GM21390 (cell line): ENCODE measurements around the gene CASP3.
"Not testable (repeated sequence)": the region's sequence is repeated elsewhere in the genome, so short reads cannot be mapped to it uniquely, and the experiment has no call there.

Experiments
- ATAC-seq: cut with Tn5 transposase; IDR thresholded peaks from one replicate; pipeline ENCODE4 v1.9.1; 2021; ENCODE audit not compliant: unreplicated experiment

CASP3 gene

GRCh38 chr4:184664445-184665210, 15.4 kb upstream of the CASP3 start:
- no peak for ATAC-seq

GRCh38 chr4:184662236-184662635, 13.0 kb upstream of the CASP3 start:
- ATAC-seq, result no peak

DNA sequence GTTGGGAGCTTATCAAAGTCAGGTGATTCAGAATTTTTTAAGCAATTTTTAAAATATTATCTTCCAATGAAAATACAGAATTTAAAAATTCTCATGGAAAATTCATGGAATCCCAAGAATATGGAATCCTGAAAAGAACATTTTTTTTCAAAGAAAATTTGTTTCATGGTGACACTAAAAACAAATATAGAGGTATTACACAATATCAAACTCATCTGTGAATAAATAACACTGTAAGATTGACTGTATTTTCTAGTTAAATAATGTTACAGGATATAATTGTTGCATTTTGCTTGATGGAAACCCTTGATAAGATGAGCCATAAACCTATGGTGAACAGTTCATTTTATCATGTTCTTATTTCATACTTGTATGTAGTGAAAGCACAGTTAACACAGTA, 11.7 kb upstream of the CASP3 start:
- no peak for ATAC-seq

DNA sequence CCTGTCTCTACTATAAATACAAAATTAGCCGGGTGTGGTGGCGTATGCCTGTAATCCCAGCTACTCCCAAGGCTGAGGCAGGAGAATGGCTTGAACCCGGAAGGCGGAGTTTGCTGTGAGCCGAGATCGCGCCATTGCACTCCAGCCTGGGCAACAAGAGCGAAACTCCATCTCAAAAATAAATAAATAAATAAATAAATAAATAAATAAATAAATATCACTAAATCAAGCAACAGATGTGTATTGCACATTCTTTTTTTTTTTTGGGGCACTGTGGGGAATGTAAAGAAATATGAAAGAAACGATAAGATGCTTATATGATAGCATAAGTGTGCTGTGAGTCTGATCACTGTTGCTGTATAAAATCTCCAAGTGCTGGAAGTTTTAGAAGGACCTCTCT, 8.6 kb upstream of the CASP3 start:
- not testable (repeated sequence) for ATAC-seq

- ATAC-seq, result no peak
Observed at GRCh38 chr4:184657144-184657543, 7.9 kb upstream of the CASP3 start.

DNA sequence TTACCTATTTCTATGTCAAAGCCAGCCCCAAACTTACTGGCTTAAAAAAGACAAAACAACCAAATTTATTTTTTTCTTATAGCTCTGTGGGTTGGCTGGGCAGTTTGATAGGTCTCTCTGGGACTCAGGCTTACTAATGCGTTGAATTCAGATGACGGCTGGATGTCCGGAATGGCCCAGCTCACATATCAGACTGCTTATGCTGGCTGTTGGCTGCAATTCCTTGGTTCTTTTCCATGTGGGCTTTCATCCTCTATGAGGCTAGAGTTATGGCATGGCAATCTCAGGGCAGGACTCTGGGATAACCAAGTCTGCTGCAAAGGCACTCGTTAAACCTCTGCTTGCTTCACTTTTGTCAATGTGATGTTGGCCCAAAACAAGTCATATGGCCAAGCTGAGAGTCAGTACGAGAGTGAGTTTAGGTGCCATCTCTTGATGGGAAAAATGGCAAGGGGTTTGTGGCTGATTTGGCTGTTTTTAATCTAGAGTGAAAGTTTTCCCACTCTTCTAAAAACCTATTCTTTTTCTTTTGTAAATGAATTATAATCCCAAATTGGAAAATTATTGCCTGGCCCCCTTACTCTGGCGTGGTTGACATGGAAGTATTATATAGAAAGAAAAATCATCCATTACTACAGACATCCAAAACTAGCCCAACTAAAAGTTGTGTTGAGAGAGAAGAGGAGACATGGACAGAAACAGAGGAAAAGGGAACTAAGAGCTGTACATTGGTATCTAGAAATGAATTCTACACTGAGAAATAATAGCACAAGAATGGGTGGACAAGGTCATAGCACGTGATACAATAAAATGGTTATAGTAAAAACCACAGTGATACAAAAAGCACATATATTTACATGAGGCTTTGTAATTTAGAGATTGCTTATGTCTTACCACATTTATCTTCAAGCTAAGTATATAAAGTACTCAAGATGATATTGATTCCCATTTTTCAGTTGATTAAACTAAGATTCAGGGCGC, 6.9 kb upstream of the CASP3 start:
- ATAC-seq, result no peak

DNA sequence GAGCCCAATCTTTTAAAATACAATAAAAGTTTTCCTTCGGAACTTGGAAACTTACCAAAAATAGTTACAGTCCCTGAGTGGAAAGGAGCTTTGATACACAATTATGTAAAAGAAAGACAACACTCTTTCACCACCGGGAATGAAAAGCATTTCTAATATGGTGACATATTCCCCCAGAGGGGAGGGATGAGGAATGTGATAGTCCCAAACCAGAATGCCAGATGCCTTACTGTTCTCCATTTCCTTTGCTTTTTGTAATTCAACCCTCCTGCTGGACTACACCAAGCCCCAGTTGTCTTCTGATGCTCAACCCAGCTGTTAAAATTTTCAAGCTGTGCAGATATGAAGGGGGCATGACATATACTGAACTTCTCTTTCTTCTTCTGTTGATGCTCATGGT, 4.4 kb upstream of the CASP3 start:
- no peak for ATAC-seq

DNA sequence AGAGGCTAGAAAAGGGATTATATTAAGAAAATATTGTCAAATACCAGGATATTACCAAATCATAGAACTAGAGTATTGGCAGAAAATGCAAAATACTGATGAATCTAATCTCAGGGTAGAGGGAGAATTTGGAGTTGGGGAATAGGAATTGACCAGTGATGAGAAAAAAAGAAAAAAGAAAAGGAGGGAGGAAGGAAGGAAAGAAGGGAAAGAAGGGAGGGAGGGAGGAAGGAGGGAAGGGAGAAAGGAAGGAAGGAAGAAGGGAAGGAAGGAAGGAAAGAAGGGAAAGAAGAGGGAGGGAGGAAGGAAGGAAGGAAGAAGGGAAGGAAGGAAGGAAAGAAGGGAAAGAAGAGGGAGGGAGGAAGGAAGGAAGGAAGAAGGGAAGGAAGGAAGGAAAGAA, 3.4 kb upstream of the CASP3 start:
- ATAC-seq, result not testable (repeated sequence)

DNA sequence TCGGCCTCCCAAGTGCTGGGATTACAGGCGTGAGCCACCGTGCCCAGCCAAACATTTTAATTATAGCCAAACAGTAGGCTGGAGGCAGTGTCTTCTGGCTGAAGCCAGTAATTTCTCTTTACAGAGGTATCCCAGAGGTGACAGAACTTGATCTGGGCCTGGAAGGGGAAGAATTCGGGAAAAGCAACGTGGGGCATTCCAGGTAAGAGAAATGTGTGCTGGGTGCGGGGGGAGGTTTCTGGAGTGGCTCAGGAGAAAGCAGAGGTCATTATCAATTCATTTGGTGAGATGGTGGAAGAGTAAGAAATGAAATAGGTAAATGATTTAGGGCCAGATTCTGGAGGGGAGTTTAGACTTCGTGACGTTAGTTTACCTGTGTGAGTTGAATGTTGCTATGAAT, 2.7 kb upstream of the CASP3 start:
- ATAC-seq, result no peak

DNA sequence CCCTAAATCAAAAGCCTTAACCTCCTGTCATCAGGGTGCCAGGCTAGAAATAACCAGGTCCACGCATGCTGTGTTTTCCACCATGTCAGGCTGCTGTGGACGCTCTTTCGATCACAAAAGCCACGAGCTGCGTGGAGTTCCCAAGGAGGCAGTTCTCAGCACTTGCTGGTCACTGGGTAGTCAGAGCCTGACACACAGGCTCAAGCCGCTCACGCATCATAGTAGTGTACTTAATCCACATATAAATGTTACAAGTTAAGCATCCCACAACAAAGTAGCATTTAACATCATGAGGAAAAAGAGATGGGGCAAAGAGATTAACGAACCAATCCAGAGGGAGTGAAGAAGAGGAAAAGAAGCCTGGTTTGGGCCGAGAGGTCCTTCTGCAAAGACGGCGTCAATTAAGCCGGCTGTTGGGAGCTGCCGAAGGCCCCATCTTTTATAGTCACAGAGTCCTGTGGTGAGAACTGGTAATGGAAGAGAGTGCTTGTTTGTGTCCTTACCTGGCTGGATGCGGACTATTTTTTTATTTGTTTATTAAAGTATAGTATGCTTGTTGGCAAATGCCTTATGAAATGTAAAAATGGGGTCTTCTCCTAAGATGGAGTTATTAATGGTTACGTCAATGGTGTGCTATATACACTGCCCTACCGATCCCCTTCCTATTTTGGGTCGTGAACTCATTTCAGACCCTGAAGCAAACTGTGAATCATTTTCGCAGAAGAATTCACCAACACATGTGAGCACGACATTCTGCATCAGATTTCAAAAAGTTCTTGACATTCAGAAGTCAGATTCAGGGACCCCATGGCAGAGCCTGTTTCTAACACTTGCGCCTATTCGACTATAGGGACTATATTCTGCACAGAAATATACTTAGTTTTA, 966 bp upstream of the CASP3 start:
- peak; percentile 8 for ATAC-seq

DNA sequence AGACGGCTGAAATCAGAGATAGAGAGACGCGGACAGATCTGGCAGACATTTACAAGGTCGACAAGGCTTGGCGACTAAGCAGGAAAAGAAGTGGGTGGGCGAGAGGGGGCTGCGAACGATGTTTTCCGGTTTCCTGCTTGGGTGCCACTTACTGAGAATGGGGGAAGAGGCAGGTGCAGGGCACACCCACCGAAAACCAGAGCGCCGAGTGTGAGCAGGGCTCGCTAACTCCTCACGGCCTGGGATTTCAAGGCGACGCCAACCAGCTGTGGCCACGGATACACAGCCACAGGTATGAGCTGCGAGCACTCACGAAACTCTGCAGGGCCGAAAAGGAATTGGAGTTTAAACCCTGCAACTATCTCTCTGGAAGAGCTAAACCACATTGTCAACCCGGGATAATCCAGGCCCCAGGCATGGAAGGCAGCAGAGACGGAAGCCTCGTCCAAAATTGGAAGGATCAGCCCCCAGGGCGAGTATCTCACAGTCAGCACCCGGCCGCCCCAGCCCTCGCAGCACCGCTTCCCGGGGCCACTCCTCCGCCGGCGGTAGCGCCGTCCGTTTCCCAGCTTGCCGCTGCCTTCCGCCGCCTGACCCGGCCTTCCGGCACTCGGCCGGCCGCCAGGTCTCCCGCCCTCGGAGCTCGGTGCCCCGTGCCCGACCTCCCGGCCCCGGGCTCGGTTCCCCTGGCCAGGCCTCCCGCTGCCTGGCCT, 778 bp downstream of the CASP3 start:
- peak; percentile 26 for ATAC-seq

GRCh38 chr4:184648054-184648312, 1.3 kb downstream of the CASP3 start:
- no peak for ATAC-seq

GRCh38 chr4:184647266-184648053, 1.8 kb downstream of the CASP3 start:
- no peak for ATAC-seq

GRCh38 chr4:184645904-184646610, 3.2 kb downstream of the CASP3 start:
- ATAC-seq, result no peak

DNA sequence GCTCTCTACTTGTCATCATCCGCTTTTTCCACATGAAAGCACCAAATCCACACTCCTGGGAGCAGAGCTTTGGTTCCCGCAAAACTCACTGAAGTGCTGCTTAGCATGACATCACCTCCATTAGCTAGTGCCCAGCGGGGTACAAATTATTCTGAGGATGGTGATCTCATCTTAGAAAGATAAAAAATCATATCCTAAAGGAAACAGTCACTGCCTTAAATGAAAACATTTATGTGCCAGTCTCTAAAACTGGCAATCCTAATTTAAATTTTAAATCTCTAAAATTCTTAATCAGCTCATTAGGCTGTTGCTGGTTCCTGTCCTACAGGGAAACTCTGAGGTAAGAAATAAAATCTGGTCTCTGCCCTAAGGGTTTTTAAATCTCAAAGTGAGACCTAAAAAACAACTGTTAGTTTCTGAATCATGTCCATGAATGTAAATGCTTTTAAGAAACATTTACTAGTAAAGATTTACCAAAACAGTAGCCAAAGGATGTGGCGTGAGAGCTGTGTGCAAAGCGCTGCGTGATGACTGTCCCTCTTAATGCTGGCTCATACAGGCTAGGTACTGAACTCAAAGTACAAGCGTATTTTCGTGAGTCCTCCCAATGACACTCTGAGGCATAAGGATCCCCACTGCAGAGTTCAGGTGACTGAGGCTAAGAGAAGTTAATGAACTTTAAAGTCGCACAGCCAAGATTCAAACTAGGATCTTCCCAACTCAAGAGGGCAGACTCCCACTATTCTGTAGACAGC, 4.5 kb downstream of the CASP3 start:
- no peak for ATAC-seq

DNA sequence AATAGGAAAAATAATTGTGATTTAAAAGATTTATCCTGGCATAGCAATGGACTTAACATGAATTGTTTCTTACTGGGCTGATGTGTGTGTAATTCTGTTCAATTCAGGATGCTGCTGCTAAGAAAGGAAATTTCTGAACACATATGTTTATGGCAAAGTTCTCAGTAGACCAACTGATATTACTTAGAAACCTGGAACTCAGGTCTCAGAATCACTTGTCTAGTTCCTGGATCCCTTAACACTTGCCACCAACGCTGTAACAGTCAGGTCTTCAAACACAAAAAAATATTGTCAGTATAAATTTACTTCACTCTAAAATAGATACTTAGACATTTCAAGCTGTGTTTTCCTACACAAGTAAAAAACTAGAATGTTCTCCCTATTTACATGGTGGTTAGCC, 5.5 kb downstream of the CASP3 start:
- ATAC-seq, result no peak

GRCh38 chr4:184641451-184641850, 7.8 kb downstream of the CASP3 start:
- ATAC-seq, result no peak

GRCh38 chr4:184641022-184641421, 8.2 kb downstream of the CASP3 start:
- ATAC-seq, result peak; percentile 58

DNA sequence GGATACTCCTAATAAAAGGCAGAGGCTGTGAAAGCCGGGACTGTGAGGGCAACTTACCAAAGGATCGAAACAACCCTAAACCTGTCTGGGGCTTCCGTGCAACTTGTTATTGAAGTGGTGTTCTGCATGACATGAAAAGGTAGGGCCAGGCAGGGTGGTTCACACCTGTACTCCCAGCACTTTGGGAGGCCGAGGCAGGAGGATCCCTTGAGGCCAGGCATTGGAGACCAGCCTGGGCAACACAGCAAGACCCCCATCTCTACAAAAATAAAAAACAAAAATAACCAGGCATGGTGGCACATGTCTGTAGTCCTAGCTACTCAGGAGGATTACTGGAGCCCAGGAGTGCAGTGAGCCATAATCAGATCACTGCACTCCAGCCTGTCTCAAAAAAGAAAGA, 12.3 kb downstream of the CASP3 start:
- no peak for ATAC-seq
